ENCODE measurements around the gene ADAR. TPM values are rescaled to one million over a fixed set of nuclear protein-coding genes. Genes with fewer than 3 reads are reported as not detected.

Gene ADAR
- total RNA-seq, 1 donor from 2014 or later = 128 TPM

GRCh38 chr1:154623358-154623757 lies 15.4 kb upstream of the ADAR start:
- Histone ChIP-seq H3K79me2 (ENCODE audit: low read depth) (peaks cover 94% of the 10 kb centered on the region), H3K4me2 (no peak overlapping the region), H3K27me3 (no peaks in the 10 kb centered on the region), H3K4me1 (peaks cover 7% of the 10 kb centered on the region), H3K9ac (no peak overlapping the region), H2AFZ (replicated peaks) (no peak overlapping the region), H4K20me1 (ENCODE audit: low read depth) (peaks cover 59% of the 10 kb centered on the region), H3K4me3 (no peak overlapping the region), H3F3A (ENCODE audit: low read depth) (no peaks in the 10 kb centered on the region), H3K27ac (no peak overlapping the region), H3K9me3 (ENCODE audit: low read depth) (no peaks in the 10 kb centered on the region), H3K36me3 (no peaks in the 10 kb centered on the region)
- Mint-ChIP-seq H3K36me3 (peaks cover 3% of the 10 kb centered on the region), H3K27ac (no peak overlapping the region), H3K4me1 (peaks cover 16% of the 10 kb centered on the region), H3K9me3 (no peaks in the 10 kb centered on the region), H3K4me3 (no peak overlapping the region), H3K27me3 (ENCODE audit: insufficient read depth, low read depth) (peaks cover 2% of the 10 kb centered on the region)
- no peak for DNase-seq (ENCODE audit: low spot score)
- TF ChIP-seq EZH2phosphoT487 (IDR thresholded peaks at IDR 0.05) (no peak), CTCF (IDR thresholded peaks at IDR 0.05) (no peak), EZH2 (IDR thresholded peaks at IDR 0.05) (no peak)

GRCh38 chr1:154622503-154623039 lies 14.6 kb upstream of the ADAR start:
- Histone ChIP-seq H3K27me3 (no peaks in the 10 kb centered on the region), H3F3A (ENCODE audit: low read depth) (no peaks in the 10 kb centered on the region), H3K4me1 (peaks cover 7% of the 10 kb centered on the region), H4K20me1 (ENCODE audit: low read depth) (peaks cover 61% of the 10 kb centered on the region), H3K9ac (no peak overlapping the region), H3K4me2 (no peak overlapping the region), H2AFZ (replicated peaks) (no peak overlapping the region), H3K79me2 (ENCODE audit: low read depth) (peaks cover 100% of the 10 kb centered on the region), H3K9me3 (ENCODE audit: low read depth) (no peaks in the 10 kb centered on the region), H3K36me3 (no peaks in the 10 kb centered on the region), H3K27ac (no peak overlapping the region), H3K4me3 (no peak overlapping the region)
- Mint-ChIP-seq H3K27ac (no peak overlapping the region), H3K4me1 (peaks cover 13% of the 10 kb centered on the region), H3K36me3 (peaks cover 3% of the 10 kb centered on the region), H3K4me3 (no peak overlapping the region), H3K27me3 (ENCODE audit: insufficient read depth, low read depth) (peaks cover 2% of the 10 kb centered on the region), H3K9me3 (no peaks in the 10 kb centered on the region)
- no peak for DNase-seq (ENCODE audit: low spot score)
- TF ChIP-seq CTCF (IDR thresholded peaks at IDR 0.05) (no peak), EZH2phosphoT487 (IDR thresholded peaks at IDR 0.05) (no peak), EZH2 (IDR thresholded peaks at IDR 0.05) (no peak)

- H3K4me1 Mint-ChIP-seq = peaks cover 15% of the 10 kb centered on the region
- peaks cover 3% of the 10 kb centered on the region for H3K36me3 Mint-ChIP-seq
- no peaks in the 10 kb centered on the region for H3K9me3 Mint-ChIP-seq
- Histone ChIP-seq H3F3A (ENCODE audit: low read depth) (no peaks in the 10 kb centered on the region), H3K4me1 (peaks cover 7% of the 10 kb centered on the region), H3K9me3 (ENCODE audit: low read depth) (no peaks in the 10 kb centered on the region), H3K27me3 (no peaks in the 10 kb centered on the region), H3K36me3 (no peaks in the 10 kb centered on the region), H2AFZ (replicated peaks) (no peak overlapping the region), H3K4me2 (no peak overlapping the region), H3K79me2 (ENCODE audit: low read depth) (peaks cover 100% of the 10 kb centered on the region), H3K4me3 (no peak overlapping the region), H3K27ac (no peak overlapping the region), H4K20me1 (ENCODE audit: low read depth) (peaks cover 66% of the 10 kb centered on the region), H3K9ac (no peak overlapping the region)
- peak overlapping the region; percentile 33 for H3K4me3 Mint-ChIP-seq
- TF ChIP-seq EZH2phosphoT487 (IDR thresholded peaks at IDR 0.05) (no peak), EZH2 (IDR thresholded peaks at IDR 0.05) (no peak)
- peaks cover under 1% of the 10 kb centered on the region for H3K27me3 Mint-ChIP-seq (ENCODE audit: insufficient read depth, low read depth)
- DNase-seq (ENCODE audit: low spot score) = no peak
- no peak overlapping the region for H3K27ac Mint-ChIP-seq
Observed at GRCh38 chr1:154621875-154622274, 13.9 kb upstream of the ADAR start.

- Mint-ChIP-seq H3K4me1 (peaks cover 11% of the 10 kb centered on the region), H3K36me3 (peaks cover 3% of the 10 kb centered on the region), H3K27ac (no peak overlapping the region)
Observed at GRCh38 chr1:154620751-154621150, 12.8 kb upstream of the ADAR start.

More at GRCh38 chr1:154620751-154621150, 12.8 kb upstream of the ADAR start:
- H3K36me3 ChIP-seq = no peaks in the 10 kb centered on the region
- Mint-ChIP-seq H3K4me3 (no peak overlapping the region), H3K27me3 (ENCODE audit: insufficient read depth, low read depth) (no peaks in the 10 kb centered on the region), H3K9me3 (no peaks in the 10 kb centered on the region)
- peaks cover 68% of the 10 kb centered on the region for H4K20me1 ChIP-seq (ENCODE audit: low read depth)
- H3K4me3 ChIP-seq = no peak overlapping the region
- no peak overlapping the region for H3K9ac ChIP-seq
- no peak overlapping the region for H2AFZ ChIP-seq (replicated peaks)
- H3K4me1 ChIP-seq = no peaks in the 10 kb centered on the region
- no peaks in the 10 kb centered on the region for H3F3A ChIP-seq (ENCODE audit: low read depth)
- DNase-seq (ENCODE audit: low spot score) = no peak
- no peak overlapping the region for H3K27ac ChIP-seq
- H3K79me2 ChIP-seq (ENCODE audit: low read depth) = peaks cover 100% of the 10 kb centered on the region
- H3K27me3 ChIP-seq = no peaks in the 10 kb centered on the region
- H3K4me2 ChIP-seq = no peak overlapping the region
- TF ChIP-seq EZH2phosphoT487 (IDR thresholded peaks at IDR 0.05) = no peak
- no peak for TF ChIP-seq CTCF (IDR thresholded peaks at IDR 0.05)
- no peak for TF ChIP-seq EZH2 (IDR thresholded peaks at IDR 0.05)
- no peaks in the 10 kb centered on the region for H3K9me3 ChIP-seq (ENCODE audit: low read depth)
